GM21723 (cell line): ENCODE results near the gene FAM193A.
"Not testable (repeated sequence)": the region's sequence is repeated elsewhere in the genome, so short reads cannot be mapped to it uniquely, and the experiment has no call there.

ENCODE experiments used
- ATAC-seq: cut with Tn5 transposase; IDR thresholded peaks from one replicate; pipeline ENCODE4 v1.9.1; 2021; ENCODE audit warnings: mild to moderate bottlenecking, moderate library complexity; ENCODE audit not compliant: unreplicated experiment

FAM193A gene

GRCh38 chr4:2536193-2537010 lies at the start of gene FAM193A:
TSS of gene FAM193A (plus strand) at chr4:2536647. CDS start at chr4:2536916, 269 bp downstream.
- peak; percentile 86 for ATAC-seq

GRCh38 chr4:2486981-2487380 lies 49.5 kb upstream of the FAM193A start:
- ATAC-seq = no peak

- ATAC-seq = peak; percentile 64
These were observed 48.8 kb upstream of the FAM193A start for GRCh38 chr4:2487632-2488031.

- ATAC-seq = no peak
These were observed 47.2 kb upstream of the FAM193A start for GRCh38 chr4:2489081-2489805.

- no peak for ATAC-seq
These were observed 46.5 kb upstream of the FAM193A start for GRCh38 chr4:2489841-2490552.

GRCh38 chr4:2492970-2493369 lies 43.5 kb upstream of the FAM193A start:
- ATAC-seq = no peak

- no peak for ATAC-seq
These were observed 41.5 kb upstream of the FAM193A start for GRCh38 chr4:2494992-2495391.

GRCh38 chr4:2497324-2497723 lies 39.1 kb upstream of the FAM193A start:
- no peak for ATAC-seq

- ATAC-seq = peak; percentile 89
These were observed 38.5 kb upstream of the FAM193A start for GRCh38 chr4:2497931-2498330.

GRCh38 chr4:2500547-2500946 lies 35.9 kb upstream of the FAM193A start:
- ATAC-seq = no peak

GRCh38 chr4:2501034-2501594 lies 35.3 kb upstream of the FAM193A start:
- ATAC-seq = no peak

GRCh38 chr4:2503809-2504208 lies 32.6 kb upstream of the FAM193A start:
- no peak for ATAC-seq

GRCh38 chr4:2507259-2507658 lies 29.2 kb upstream of the FAM193A start:
- no peak for ATAC-seq

- ATAC-seq = no peak
These were observed 28.6 kb upstream of the FAM193A start for GRCh38 chr4:2507855-2508254.

GRCh38 chr4:2510351-2511259 lies 25.8 kb upstream of the FAM193A start:
- no peak for ATAC-seq

- no peak for ATAC-seq
These were observed 24.8 kb upstream of the FAM193A start for GRCh38 chr4:2511645-2512131.

- ATAC-seq = no peak
These were observed 23.9 kb upstream of the FAM193A start for GRCh38 chr4:2512396-2513135.

- not testable (repeated sequence) for ATAC-seq
These were observed 22.3 kb upstream of the FAM193A start for GRCh38 chr4:2514193-2514592.

GRCh38 chr4:2514944-2515343 lies 21.5 kb upstream of the FAM193A start:
- ATAC-seq = not testable (repeated sequence)
